Activated T-cell treated with anti-CD3 and anti-CD28 coated beads, Interleukin-2, amount 50 U/mL, for 1 hour (primary cell): Measurements from ENCODE around the gene CERS1.

Experiments used
- DNase-seq: peaks from one replicate; pipeline ENCODE4 v3.0.0-alpha.2; 2020

The CERS1 gene

DNA sequence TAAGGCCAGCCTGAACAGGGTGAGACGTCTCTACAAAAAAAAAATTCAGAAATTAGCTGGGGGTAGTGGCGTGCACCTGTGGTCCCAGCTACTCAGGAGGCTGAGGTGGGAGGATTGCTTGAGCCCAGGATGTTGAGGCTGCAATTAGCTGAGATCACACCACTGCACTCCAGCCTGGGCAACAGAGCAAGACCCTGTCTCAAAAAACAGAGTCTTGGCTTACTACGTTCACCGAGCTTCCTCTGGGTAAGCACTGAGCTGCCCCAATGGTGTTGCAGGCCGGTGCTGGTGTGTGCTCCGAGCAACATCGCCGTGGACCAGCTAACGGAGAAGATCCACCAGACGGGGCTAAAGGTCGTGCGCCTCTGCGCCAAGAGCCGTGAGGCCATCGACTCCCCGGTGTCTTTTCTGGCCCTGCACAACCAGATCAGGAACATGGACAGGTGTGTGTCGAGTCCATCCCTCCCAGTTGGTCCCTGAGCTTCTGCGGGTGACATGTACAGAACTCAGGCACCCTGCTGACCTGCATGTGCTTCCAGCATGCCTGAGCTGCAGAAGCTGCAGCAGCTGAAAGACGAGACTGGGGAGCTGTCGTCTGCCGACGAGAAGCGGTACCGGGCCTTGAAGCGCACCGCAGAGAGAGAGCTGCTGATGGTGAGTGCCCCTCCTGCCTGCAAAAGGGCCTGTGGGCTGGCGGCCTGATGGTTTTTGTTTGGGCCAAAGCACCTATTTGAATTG is 40.1 kb downstream of the CERS1 start:
- DNase-seq, result no peak

- no peak for DNase-seq
These were observed 41.0 kb downstream of the CERS1 start for GRCh38 chr19:18854982-18855381.

DNA sequence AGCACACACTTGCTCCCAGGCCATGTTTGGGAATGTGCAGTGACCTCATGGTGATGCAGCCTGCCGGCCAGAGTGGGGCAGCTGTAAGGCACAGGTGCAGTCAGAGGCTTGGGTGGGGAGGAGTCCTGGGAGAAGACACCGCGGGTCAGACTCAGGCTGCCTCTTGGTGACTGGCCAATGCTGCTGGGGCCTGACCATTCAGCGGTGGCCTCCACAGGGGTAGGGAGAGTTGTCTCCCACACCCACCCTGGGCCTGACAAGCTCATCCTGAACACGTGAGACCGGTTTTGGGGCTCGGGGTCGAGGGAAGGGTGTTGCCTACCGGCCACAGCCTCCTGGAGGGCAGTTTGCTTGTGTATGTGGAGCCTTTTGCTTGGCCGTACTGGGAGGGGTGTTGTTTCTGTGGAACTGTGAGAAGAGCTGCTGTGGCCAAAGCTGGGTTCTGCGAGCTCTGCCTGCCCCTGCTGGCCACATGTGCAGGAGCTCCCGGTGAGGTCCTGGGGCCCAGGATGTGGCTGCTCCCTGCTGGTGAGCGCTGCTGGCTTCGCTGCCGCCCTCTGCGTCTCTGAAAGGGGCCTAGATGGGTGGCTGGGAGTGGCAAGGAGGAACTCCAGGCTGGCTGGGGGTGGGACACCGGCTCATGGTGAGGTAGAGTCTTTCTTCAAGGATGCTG is 42.1 kb downstream of the CERS1 start:
- DNase-seq, result no peak

DNA sequence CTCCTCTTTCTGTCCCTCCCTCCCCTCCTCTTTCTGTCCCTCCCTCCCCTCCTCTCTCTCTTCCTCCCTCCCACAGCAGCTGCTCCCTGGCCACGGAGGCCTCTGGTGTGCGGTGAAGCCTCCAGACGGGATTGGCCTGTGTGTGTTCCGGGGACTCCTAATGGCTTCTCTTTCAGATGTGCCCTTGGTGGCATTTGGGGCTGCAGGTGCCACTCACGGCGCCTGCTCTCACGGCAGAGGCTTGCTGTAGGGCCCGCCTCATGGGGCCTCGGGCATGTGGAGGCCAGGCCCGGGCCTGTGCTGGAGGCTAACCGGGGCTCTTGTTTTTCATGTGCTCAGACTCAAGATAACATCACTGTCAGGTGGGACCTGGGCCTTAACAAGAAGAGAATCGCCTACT is 43.3 kb downstream of the CERS1 start:
- DNase-seq, result no peak

DNA sequence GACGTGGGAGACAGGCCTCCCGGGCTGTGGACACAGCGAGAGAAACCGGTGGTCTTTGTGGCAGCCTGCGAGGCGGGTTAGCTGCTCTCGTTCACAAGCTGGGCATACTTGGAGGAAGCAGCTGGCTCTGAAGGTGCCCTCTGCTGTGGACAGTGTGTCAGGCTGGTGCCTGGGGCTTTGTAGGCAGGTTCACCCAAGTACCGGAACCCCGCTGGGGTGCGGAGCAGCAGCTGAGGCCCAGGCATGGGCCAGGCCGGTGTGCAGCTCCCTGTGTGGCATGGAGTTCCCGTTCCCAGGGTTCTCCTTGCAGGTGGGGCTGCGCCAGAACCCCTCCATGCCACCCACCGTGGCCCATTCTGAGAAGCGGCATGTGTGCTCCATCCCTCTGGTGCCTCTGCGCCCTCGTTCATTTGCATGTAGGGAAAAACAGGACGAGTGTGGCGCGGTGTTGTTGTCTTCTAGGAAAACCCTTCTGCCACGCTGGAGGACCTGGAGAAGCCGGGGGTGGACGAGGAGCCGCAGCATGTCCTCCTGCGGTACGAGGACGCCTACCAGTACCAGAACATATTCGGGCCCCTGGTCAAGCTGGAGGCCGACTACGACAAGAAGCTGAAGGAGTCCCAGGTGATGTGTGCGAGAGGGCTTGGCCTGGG is 44.2 kb downstream of the CERS1 start:
- DNase-seq, result no peak

- peak; percentile 15 for DNase-seq
These were observed 45.2 kb downstream of the CERS1 start for GRCh38 chr19:18850471-18851375.

DNA sequence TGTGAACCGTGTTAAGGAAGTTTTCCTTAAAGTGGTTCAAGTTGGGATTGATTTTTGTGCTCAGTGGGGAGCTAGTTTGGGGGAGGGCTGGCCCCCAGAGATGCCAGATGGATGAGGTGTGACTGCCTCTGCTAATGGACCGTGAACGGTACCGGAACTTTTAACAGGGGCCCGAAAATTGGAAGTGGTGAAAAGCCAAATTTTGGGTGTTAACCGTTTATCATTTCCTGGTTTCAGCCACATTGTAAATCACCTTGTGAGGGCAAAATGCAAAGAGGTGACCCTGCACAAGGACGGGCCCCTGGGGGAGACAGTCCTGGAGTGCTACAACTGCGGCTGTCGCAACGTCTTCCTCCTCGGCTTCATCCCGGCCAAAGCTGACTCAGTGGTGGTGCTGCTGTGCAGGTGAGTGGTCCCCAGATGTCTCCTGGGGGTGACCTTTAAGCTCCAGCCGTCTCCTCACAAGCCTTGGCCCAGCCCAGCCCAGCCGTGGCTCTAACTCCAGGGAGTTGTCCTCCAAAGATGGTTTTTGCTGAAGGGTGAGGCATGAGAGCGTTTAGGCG is 46.0 kb downstream of the CERS1 start:
- DNase-seq, result no peak

GRCh38 chr19:18848878-18849661 is 46.9 kb downstream of the CERS1 start:
- peak; percentile 16 for DNase-seq

DNA sequence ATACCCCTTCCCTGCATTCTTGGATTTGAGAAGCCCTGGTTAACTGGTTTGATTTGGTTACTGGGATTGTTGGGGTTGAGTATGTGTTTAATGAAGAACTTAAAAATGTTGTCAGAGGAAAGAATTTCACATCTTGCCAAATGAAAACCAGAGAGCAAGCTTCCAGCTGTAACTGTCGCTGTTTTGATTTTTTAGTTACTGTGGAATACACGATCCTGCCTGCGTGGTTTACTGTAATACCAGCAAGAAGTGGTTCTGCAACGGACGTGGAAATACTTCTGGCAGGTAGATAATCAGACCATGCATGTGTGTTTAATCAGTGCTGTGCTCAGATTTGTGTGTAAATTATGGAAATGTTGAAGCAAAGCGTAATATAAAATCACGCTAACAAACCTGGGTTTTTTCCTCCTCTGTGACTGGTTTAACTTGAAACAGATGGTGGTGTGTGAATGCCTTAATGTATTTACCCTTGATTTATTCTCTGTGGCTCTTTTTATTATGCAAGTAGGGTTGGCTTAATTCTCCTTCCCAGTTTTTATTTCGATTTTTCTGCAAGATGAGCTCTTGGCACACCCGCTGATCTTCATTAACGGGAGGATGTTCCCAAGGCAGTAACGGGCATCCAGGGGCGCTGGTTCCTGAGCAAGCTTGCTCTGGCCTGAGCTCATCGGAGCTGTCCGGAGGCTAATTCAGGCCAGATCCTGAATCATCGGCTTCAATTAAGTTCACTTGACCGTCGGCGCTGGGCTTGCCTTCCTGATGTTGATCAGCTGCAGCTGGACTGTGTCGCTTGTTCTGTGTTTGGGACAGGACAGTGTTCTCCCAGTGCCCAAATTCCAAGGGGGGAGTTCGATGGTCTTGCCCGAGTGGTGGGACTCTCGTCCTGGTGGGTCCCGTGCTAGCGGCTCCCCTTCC is 48.2 kb downstream of the CERS1 start:
- no peak for DNase-seq

DNA sequence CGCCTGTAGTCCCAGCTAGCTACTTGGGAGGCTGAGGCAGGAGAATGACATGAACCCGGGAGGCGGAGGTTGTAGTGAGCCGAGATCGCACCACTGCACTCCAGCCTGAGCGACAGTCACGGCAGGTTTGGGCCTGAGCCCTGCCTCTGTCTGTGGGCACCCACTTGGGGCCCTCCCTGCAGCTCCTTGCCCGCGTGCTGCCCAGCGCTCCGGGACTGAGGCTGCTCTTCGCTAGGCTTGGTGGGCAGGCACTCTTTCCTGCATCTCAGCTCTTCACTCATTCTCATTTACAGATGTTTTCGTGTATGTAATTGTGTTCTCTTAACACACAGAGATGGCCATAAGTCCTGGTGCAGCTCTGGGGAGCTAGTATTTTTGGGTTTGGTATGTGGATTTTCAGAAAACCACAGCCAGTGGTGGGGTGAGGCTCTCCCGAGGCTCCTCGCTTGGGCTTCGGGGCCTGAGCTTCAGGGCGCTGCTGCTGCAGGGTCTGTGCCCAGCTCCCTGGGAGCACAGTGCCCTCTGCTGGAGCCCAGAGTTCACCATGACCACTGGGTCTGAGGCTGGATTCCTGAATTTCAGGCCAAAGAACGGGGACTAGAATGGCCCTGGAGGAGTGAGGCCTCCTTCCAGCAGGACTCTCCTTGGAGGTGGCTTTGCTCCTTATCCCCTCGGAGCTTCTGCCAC is 49.0 kb downstream of the CERS1 start:
- peak; percentile 74 for DNase-seq

DNA sequence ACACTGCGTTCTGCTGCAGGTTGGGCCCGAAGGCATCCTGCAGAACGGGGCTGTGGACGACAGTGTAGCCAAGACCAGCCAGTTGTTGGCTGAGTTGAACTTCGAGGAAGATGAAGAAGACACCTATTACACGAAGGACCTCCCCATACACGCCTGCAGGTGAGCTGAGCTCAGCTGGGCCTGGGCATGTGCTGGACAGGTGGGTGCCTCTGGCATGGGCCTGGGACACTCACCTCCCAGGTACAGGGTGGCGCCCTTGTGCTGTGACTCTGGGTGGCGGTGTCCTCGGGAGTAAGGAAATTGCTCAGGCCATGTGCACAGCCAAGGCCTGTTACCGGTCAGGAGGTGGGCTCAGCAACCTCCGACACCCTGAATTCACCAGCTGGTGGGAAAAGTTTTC is 50.0 kb downstream of the CERS1 start:
- DNase-seq, result no peak

- no peak for DNase-seq
These were observed 51.1 kb downstream of the CERS1 start for GRCh38 chr19:18844806-18845329.

- no peak for DNase-seq
These were observed 52.0 kb downstream of the CERS1 start for GRCh38 chr19:18843960-18844359.

- no peak for DNase-seq
These were observed 53.8 kb downstream of the CERS1 start for GRCh38 chr19:18842166-18842565.

GRCh38 chr19:18841400-18841799 is 54.6 kb downstream of the CERS1 start:
- no peak for DNase-seq

DNA sequence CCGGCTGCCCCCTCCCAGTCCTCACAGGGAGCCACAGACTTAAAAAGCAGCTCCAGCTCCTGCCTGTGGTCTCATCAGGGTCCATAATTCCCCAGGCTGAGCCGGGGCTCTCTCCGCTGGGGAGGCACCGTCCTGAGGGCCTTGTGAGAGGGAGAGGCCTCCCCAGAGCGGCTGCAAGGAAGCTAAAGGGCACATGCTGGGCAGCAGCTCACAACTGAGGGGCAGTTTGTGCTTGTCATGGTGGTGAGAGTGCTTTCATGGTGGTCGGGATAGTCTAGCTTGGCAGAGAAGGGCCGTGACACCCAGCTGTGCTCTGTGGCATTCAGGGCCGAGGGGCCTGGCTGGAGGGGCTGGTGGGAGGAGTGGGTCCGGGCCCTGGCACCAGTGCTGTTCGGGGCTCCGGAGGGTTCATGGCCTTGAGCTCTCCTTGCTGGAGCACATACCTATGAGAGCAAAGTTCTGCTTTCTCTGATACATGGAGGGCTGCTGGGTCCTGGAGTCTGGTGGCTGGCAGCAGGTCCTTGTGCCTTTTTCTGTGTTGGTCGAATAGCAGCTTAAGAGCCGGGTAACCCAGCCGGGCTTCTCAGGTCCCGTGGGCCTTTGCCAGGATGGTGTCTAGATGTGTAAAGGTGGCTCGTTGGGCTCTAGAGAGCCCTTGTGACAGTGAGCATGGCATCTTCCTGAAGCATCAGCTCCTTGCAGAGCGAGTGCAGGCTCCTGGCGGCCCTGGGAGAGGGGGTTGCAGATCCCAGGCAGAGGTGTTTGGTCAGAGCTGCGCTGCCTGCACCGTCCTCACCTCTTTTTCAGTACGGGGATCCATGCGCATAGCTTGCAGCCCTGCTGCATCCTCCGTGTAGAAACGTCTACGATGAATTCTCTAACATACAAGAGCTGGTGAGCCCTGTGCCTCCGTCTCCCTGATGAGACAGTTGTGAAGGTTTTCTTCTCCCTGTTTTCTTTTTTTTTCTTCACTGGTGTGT is 55.4 kb downstream of the CERS1 start:
- no peak for DNase-seq

- DNase-seq, result no peak
These were observed 56.3 kb downstream of the CERS1 start for GRCh38 chr19:18839465-18840287.

GRCh38 chr19:18834644-18834984 is 61.3 kb downstream of the CERS1 start:
- no peak for DNase-seq
